GM18870 (cell line): Measurements from ENCODE around the gene HDAC2.
"Not testable (repeated sequence)": the region's sequence is repeated elsewhere in the genome, so short reads cannot be mapped to it uniquely, and the experiment has no call there.

Experiments used
- ATAC-seq: cut with Tn5 transposase; IDR thresholded peaks from one replicate; pipeline ENCODE4 v1.9.1; 2021; ENCODE audit warnings: moderate library complexity; ENCODE audit not compliant: unreplicated experiment

The HDAC2 gene

DNA sequence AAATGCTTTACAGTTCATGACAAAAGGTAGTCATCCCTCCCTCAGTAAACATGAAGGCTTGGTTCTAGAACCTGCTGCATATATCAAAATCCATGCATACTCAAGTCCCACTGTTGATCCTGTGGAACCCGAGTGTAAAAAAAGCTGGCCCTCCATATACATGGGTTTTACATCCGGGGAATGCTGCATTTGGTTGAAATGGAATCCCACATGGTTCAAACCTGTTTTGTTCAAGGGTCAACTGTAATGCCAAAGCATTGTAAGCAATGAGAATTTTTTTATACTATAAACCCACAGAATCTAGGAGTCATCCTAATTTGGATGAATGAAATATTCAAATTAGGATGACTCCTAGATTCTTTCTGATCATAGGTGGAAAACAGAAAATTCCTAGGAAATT, 5.9 kb upstream of the HDAC2 start:
- ATAC-seq, result no peak

DNA sequence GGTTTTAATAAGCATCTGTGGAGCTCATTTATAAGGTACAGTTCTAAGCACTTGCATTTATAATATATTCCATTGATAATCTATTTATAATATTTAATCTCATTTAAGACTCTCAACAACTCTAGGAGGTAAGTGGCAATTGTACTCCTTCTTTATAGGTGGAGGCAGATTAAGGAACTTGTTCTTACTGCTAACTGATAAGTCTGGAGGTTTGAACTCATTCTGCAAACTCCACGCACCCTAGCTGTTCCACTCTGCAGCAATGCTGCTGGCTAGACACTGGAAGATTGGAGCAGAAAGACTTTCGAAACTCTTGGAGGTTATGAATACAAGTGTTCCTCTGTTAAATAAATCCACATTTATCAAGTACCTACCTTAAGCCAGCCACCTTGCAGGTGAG, 793 bp upstream of the HDAC2 start:
- ATAC-seq, result no peak

DNA sequence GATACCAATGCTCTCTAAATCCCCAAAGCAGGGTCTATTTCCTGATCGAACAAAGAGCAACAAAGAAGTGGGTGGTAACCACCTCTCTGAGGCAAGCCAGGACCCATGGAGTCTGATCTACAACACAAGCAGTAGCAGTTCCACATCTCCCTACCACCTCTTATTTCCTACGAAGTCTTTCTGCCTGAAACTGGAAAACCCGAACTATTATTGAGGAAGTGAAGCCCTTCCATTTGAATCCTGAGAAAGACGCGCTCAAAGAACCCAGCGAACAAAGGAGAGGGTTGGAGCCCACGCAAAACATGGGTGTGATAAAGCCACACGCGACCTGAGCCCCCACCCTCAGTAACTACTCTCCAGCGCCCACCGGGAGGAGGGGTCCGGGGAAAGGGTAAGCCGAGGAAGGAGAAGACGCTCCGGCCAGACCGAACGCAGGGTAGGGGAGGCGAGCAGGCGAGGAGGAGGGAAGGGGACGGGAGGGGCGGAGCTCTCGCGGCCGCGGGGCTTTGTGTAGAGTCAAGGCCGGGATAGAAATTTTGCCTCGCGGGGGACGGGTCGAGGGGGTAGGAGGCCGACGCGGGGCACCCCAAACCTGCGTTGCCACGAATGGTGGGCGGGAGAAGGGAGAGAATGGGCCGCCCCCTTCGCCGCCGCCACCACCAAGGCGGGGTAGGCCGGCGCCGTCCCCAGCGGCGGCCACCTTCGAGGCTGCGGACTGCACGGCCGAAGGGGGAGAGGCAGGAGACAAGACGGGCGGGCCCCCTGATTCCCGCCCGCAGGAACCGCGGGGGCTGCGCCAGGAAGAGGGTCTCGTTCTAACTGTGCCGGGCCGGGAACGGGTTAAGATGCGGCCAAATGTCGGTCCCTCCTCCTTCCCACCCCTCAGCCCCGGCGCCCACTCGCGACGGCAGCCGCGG, 802 bp downstream of the HDAC2 start:
- ATAC-seq, result peak; percentile 21

DNA sequence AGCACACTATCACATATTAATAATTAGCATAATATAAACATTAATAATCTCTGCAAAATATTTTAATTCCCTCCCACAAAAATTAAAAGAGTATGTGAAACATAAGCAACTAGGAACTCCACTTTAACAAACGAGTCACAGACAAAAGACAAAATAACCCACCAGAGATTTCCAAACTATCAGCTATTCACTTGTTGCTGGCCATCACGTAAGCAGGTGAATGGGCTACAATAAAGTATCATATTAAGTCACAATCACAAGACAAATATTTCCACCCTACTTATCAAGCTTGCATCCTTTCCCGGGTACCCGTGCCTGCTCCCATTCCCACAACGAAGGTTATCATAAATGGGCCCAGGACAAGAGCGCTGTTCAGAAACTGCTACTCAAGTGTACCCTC, 2.5 kb downstream of the HDAC2 start:
- ATAC-seq, result no peak

DNA sequence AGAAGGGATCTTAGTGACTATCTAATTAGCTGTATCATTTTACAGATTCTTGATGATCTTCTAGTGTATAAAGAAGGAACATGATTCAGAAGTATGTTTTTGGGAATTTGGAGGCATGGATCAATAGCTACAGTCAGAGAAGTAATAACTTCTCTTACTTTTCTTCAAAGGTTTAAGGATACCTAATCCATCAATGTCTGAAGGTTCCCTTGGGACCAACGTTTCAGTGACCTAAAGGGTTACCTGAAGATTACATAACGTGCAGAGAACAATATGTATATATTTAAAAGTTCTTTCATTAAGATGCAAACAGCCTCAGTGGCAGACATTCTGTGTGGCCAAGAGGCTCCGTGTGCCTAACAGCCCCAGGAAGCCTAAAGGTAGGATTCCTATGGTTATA, 3.2 kb downstream of the HDAC2 start:
- ATAC-seq, result no peak

DNA sequence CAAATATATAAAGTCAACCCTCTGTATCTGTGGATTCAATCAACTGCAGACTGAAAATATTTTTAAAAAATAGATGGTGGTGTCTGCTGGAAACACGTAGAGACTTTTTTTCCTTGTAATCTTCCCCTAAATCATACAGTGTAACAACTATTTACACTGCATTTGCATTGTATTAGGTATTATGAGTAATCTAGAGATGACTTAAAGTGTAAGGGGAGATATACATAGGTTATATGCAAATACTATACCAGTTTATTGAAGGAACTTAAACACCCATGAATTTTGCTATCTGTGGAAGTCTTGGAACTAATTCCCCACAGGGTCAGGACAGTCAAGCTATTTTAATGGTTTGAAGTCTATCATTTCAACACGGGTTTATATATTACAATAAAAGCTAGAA, 10.2 kb downstream of the HDAC2 start:
- peak; percentile 61 for ATAC-seq

DNA sequence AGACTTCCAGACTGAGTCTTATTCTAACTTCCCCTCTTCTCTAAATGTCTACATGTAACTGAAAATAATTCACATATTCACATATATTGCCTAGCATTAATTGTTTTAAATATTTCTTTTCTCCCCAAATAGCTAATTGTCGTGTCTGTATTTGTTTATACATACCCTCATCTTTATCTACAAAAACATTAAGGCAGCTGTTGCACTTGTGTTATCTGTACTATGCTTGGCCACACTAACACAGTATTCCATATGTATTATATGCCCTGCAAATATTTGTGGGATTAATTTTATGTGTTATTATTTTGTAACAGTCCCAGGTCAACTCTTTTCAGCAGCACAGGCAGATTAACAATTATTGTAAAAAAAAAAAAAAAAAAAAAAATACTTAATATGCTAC, 11.7 kb downstream of the HDAC2 start:
- no peak for ATAC-seq

DNA sequence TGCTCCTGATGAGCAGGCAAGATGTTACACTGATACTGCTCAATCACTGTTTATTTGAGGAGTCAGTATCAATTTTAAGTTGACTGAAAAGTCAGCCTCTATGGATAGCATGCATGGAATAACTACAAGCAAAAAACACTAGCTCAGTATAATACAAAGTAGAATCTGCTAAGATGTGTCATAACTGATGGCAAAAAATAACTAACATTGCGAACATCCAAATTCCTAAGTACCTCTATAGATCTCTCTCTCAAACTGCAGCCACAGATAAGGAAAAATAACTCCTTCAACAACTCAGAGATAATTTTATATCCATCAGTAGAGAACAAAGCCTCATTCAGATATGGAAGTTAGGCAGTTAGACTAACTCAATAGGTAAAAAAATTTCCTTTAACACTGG, 16.3 kb downstream of the HDAC2 start:
- ATAC-seq, result no peak

DNA sequence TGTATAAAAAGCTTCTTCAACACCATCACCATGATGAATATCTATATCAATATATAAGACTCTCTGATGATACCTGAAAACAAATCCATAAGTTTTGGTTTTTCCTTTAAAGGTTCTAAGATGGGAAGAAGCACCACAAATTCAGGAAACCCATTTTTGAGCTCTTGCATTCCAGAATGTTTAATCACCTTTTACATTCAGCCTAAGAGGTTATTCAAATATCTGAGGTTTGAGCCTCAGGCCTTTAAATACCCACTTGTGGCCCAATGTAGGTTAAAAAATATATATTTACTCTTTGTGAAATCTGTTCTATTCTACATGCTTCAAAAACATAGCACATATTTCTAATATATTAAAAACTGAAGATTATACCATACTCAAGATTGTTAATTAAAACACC, 17.6 kb downstream of the HDAC2 start:
- ATAC-seq, result no peak

DNA sequence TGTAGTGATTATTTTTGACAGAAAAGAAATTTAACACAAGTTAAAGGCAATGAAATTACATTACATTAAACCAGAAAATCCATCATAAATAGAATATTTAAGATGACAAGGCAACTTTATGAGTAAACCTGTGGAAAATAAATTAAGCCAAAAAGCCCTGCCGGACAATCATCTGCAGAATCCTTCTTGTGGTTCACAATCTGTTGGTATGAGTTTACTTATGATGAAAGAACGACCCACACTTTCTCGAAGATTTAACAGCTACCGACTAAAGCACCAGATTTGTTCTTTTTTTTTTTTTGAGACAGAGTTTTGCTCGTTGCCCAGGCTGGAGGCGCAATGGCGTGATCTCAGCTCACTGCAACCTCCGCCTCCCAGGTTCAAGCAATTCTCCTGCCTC, 21.4 kb downstream of the HDAC2 start:
- no peak for ATAC-seq

DNA sequence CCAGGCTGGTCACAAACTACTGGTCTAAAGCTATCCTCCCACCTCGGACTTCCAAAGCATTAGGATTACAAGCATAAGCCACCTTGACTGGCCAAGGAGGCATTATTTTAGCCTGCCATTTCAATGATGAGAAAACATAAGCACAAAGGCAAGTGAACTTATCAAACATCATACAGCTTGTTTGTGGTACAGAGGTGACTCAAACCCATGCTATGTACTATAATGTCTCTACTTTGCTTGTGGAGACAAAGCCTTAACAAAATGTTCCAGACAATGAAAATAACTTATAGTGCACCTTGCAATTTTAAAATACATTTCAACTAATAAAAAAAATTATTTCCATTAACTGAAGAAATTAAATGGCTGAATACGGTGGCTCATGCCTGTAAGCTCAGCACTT, 26.2 kb downstream of the HDAC2 start:
- ATAC-seq, result no peak

DNA sequence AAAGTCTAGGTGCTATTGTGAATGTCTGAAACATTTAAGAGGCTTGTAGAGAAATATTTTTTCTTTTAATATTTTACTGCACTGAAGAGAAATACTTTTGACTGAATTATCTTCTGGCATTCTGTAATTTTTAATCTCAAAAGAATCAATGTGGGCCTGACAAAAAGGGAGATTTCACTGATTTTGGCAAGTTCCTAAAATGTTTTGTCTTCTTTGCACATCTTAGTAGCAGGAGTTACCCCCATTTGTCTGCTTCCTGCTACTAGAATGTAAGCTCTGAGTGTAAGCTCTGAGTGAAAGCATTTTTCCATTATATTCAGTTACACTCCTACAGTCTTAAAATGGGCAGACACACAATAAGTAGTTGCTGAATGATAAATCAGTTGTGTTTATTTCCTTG, 31.1 kb downstream of the HDAC2 start:
- no peak for ATAC-seq

DNA sequence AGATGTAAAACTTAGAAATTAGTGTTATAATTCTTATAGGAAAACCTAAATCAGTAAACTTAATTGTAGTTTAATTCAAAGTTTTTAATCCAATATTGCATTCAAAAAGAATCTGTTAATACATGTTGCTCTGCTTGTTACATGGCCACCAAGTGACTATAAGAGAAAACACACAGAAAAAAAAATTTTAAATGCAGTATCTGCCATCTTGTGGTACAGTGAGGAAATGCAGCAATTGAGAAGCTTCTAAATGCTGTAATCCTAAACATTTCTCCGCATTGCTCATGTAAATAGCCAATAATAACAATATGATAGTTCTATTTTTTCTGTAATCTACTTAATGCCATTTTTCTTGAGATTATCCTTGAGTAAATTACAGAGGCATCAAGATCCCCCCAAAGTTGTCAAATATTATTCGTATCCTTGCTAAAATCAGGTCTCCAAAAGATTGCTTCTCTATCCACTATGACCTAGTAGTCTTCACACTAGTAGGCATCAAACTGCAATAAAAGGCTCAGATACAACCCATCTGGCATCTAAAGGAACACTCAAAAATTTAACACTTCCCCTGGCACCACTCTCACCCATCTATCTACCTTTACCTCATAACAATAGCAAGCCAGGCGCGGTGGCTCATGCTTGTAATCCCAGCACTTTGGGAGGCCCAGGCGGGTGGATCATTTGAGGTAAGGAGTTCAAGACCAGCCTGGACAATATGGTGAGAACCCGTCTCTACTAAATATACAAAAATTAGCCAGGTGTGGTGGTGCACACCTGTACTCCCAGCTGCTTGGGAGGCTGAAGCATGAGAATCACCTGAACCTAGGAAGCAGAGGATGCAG, 34.6 kb downstream of the HDAC2 start:
- peak; percentile 93 for ATAC-seq

DNA sequence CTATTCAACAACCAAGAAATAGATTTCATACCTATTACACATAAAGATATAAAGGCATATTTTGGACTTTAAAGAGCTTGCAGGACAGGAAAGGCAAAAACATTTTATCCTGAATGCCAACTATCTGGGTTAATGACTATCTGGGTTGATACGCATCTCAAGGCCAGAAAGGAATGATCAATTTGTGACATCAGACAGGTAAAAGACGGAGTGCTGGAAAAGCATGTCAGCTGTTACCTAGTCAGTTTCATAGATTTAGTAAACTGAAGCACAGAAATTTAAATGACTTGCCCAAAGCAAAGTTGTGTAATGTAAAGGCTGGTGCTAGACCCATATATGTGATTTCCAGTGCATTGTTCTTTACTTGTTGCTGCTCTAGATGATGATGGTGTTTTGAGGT, 36.8 kb downstream of the HDAC2 start:
- ATAC-seq, result no peak

DNA sequence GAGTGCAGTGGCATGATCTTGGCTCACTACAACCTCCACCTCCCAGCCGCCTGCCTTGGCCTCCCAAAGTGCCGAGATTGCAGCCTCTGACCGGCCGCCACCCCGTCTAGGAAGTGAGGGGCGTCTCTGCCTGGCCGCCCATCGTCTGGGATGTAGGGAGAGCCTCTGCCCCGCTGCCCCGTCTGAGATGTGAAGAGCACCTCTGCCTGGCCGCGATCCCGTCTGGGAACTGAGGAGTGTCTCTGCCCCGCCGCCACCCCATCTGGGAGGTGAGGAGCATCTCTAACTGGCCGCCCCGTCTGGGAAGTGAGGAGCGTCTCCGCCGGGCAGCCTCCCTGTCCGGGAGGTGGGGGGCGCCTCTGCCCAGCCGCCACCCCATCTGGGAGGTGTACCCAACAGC, 39.0 kb downstream of the HDAC2 start:
- not testable (repeated sequence) for ATAC-seq

DNA sequence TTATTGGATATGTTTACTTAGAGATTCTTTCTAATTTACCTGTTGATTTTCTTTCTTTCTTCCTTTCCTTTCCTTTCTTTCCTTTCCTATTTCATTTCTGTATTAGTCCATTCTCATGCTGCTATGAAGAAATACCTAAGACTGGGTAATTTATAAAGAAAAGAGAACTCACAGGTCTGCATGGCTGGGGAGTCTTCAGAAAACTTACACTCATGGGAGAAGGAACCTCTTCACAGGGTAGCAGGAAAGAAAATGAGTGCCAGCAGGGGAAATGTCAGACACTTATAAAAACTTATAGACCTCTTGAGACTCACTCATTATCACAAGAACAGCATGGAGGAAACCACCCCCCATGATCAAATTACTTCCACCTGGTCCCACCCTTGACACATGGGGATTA, 40.8 kb downstream of the HDAC2 start:
- ATAC-seq, result no peak

DNA sequence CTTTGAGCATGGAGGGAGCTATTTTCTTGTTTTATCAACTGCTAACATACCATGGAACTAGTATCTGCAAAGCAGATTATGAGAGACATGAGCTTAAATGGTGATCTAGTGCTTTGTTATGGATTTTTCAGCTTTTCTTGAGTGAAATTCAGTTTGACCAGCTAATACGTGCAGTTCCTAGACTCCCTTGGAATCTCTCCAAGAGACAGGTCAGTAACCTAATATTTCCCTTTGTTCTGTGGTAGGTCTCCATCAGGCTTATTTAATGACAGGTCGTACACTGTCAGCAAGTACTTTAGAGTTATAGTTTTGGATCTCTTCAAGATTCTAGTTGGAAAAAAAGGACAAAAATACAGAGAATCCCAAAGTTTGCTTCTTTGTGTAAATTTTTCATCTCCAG, 43.9 kb downstream of the HDAC2 start:
- no peak for ATAC-seq

DNA sequence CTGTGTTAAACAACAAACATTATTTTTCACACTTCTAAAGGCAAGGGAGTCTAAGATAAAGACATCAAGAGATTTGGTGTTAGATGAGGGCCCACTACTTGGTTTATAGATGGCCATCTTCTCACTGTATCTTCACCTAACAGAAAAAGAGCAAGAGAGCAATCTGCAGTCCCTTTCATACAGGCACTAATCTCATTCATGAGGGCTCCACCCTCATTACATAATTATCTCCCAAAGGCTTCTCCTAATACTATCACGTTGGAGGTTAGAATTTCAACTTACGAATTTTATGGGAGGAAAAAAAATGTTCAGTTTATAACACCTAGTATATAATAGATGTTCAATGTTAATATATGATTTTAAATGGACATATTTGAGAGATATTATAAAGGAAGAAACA, 45.6 kb downstream of the HDAC2 start:
- no peak for ATAC-seq

DNA sequence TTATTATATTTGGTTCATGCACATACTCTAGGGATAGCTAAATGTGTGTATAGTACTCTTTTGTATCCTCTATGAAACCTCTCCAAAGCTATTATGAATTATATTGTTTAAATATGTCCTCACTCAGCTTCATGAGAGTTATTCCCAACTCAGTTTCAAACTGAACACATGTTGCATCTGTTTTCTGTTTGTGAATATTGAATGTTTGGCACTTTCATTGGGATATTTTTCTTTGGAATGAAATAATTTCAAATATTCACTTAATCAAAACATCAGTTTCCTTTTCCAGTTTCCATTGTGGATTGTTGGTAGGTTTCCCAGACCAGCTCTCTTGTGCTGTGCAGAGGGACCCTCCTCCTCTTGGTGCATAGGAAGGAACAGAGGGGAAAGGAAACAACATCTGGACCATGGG, 46.6 kb downstream of the HDAC2 start:
- ATAC-seq, result no peak

DNA sequence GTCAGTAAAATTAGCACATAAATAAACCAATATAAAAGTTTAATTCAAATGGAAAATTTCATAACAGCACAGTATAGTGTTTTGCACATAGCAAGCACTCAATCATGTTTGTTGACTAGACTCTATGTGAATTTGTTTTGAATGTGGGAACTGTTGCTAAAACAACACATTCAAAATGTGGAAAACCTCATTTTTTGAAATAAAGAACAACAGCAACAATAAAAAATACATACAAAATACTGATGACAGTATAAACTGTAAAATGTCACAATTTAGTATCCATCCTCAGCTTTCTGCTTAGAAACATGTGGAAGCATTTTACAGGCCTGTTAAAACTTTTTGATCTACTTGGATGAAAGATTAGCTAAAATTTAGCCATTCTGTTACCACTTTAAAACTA, 47.4 kb downstream of the HDAC2 start:
- no peak for ATAC-seq

DNA sequence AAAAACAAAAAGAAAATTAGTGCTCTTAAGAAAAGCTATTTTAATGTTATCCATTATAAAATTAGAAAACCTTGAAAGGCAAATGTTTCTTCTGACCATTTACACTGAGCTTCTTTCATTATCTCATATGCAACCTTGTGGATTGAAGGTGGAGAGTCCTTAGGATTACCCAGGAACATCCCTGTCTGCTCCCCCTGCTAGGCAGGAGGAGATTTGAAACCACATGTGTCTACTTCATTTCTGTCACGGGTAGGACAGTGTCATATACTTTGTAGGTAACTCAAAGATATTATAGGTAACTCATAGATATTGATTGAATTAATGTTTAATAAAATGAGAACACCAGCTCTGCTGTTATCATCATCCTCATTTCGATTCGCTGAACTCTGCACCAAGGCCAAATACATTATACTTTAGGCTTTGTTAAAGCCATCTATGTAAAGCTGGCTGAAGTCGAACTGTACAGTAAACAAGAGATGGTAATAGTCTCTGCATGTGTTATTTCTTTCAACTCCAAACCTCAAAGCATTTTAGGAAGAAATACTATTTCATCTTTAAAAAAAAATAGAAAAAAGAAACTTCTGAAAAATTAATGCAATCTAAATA, 49.5 kb downstream of the HDAC2 start:
- ATAC-seq, result no peak
